ENCODE data around the gene ICA1.

DNA sequence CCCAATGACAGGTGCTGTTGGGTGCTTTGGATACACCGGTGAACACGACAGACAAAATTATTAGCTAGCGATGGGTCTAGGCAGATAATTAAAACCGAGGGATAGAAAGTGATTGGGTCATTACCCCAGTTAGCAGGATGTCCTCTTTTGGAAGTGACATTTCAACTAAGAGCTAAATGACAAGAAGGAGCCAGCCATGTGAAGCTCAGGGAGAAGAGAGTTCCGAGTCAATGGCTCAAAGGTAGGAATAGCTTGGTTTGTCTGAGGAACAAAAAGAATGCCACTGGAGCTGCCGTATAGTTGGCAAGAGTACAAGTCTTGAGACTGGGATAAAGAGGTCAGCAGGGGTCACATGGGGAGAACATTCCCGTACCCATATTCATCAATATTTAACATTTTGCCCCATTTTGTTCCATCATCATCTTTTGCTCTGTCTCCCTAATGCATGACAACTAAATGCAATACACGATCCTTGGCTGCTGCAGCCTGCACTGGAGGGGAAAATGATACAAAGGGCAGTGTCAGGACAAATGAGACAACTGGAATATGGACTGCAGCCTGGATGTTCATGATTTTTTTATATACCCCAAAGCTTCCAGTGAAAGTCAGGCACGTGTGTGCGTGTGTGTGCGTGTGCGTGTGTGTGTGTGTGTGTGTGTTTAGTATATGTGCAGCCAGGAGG lies 115.7 kb downstream of the ICA1 start:
- TF ChIP-seq CTCF (IDR thresholded peaks at IDR 0.05) (no peak), POLR2A (IDR thresholded peaks at IDR 0.05) (no peak)

All from body of pancreas (tissue), 4 donors.